ENCODE results near the gene ABCC5.
"Not testable (repeated sequence)": the region's sequence is repeated elsewhere in the genome, so short reads cannot be mapped to it uniquely, and the experiment has no call there.

The ABCC5 gene

GRCh38 chr3:184050217-184050847 is 32.6 kb upstream of the ABCC5 start:
- TF ChIP-seq, protein P1, sequence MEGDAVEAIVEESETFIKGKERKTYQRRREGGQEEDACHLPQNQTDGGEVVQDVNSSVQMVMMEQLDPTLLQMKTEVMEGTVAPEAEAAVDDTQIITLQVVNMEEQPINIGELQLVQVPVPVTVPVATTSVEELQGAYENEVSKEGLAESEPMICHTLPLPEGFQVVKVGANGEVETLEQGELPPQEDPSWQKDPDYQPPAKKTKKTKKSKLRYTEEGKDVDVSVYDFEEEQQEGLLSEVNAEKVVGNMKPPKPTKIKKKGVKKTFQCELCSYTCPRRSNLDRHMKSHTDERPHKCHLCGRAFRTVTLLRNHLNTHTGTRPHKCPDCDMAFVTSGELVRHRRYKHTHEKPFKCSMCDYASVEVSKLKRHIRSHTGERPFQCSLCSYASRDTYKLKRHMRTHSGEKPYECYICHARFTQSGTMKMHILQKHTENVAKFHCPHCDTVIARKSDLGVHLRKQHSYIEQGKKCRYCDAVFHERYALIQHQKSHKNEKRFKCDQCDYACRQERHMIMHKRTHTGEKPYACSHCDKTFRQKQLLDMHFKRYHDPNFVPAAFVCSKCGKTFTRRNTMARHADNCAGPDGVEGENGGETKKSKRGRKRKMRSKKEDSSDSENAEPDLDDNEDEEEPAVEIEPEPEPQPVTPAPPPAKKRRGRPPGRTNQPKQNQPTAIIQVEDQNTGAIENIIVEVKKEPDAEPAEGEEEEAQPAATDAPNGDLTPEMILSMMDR (IDR thresholded peaks at IDR 0.05; ENCODE audit: control insufficient read depth, insufficient read depth, low read depth, low read length, missing control alignments), result no peak
- DNase-seq (ENCODE audit: low read depth), result no peak
- H3K4me3 ChIP-seq (ENCODE audit: control insufficient read depth, low read depth, low read length), result no peak overlapping the region

GRCh38 chr3:184045995-184046394 is 28.3 kb upstream of the ABCC5 start:
- DNase-seq (ENCODE audit: low read depth), result no peak
- TF ChIP-seq, protein P1 (IDR thresholded peaks at IDR 0.05; ENCODE audit: control insufficient read depth, insufficient read depth, low read depth, low read length, missing control alignments), result no peak
- no peak overlapping the region for H3K4me3 ChIP-seq (ENCODE audit: control insufficient read depth, low read depth, low read length)

GRCh38 chr3:184042617-184043016 is 24.9 kb upstream of the ABCC5 start:
- H3K4me3 ChIP-seq (ENCODE audit: control insufficient read depth, low read depth, low read length), result no peak overlapping the region
- DNase-seq (ENCODE audit: low read depth), result no peak
- TF ChIP-seq, protein P1 (IDR thresholded peaks at IDR 0.05; ENCODE audit: control insufficient read depth, insufficient read depth, low read depth, low read length, missing control alignments), result no peak

DNA sequence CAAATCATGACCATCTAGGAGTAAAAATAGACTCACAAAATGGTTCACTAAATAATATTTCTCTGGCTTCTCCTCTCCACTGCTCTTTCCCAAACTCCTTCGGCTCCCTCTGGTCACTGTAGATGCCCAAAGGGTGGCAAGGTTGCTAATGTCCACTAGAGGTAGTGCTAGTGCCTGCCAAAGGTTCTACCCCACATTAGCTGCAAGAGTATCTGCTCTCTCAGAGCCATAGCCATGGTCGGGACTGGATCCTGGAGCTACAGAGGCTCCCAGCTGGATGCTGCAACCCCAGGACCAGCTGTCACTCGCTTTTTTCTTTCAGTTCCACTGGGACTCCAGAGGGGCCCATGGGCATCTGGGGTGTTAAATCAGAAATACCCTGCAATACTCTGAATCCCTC is 22.3 kb upstream of the ABCC5 start:
- TF ChIP-seq, protein P1 (IDR thresholded peaks at IDR 0.05; ENCODE audit: control insufficient read depth, insufficient read depth, low read depth, low read length, missing control alignments), result peak; percentile 68

GRCh38 chr3:184039414-184039813 is 21.7 kb upstream of the ABCC5 start:
- TF ChIP-seq, protein P1 (IDR thresholded peaks at IDR 0.05; ENCODE audit: control insufficient read depth, insufficient read depth, low read depth, low read length, missing control alignments), result no peak
- no peak overlapping the region for H3K4me3 ChIP-seq (ENCODE audit: control insufficient read depth, low read depth, low read length)
- no peak for DNase-seq (ENCODE audit: low read depth)

More for the DNA sequence above, 22.3 kb upstream of the ABCC5 start:
- peak; percentile 10 for DNase-seq (ENCODE audit: low read depth)
- no peak overlapping the region for H3K4me3 ChIP-seq (ENCODE audit: control insufficient read depth, low read depth, low read length)

GRCh38 chr3:184038307-184038706 is 20.6 kb upstream of the ABCC5 start:
- not testable (repeated sequence) for DNase-seq (ENCODE audit: low read depth); H3K4me3 ChIP-seq (ENCODE audit: control insufficient read depth, low read depth, low read length)

- TF ChIP-seq, protein P1 (IDR thresholded peaks at IDR 0.05; ENCODE audit: control insufficient read depth, insufficient read depth, low read depth, low read length, missing control alignments), result no peak
- no peak for DNase-seq (ENCODE audit: low read depth)
- no peak overlapping the region for H3K4me3 ChIP-seq (ENCODE audit: control insufficient read depth, low read depth, low read length)
Measured at GRCh38 chr3:184037816-184038215, 20.1 kb upstream of the ABCC5 start.
